HG03196 (cell line): ENCODE measurements around the gene AFF2.

Source experiments
- ATAC-seq: cut with Tn5 transposase; IDR thresholded peaks from one replicate; pipeline ENCODE4 v1.9.1; 2021; ENCODE audit not compliant: unreplicated experiment

The AFF2 gene

GRCh38 chrX:148909758-148910157 is 409.3 kb downstream of the AFF2 start:
- ATAC-seq, result no peak

GRCh38 chrX:148913971-148914370 is 413.6 kb downstream of the AFF2 start:
- no peak for ATAC-seq

DNA sequence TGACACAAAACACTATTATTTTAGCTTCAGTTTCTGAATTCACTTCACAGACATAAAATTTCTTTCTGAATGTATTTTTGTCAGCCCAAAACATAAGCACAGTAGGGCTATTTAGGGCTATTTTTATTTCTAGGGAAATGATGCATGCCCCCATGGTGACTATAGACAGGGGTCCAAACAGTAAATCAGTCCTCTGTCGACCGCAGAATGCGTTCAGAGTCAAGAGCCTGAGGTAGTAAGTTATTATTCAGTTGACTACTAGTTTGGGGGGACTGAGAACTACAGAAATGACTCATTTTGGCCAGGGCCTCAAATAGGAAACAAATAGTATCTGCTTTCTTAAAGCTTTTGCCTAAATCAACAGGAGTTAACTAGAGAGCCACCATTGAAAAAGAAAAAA is 414.4 kb downstream of the AFF2 start:
- no peak for ATAC-seq

- no peak for ATAC-seq
Measured at GRCh38 chrX:148915474-148915873, 415.1 kb downstream of the AFF2 start.

DNA sequence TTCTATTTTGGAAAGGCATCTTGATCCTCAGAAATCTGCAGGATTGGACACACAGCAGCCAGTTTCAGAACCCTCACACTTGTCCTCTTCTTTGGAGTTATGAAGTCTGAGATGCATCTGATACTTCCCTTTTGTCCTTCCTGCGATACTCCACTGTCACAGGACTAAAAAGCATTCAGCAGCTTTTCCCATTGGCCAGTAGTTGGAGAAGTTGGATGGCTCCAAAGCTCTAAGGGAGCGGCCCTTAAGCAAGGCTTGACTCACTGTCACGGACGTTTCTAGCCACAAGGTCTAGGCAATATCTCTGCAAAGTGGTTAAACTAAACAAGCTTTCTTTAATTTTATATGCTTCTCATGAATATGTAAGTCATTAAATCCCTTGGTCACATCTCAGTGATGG is 417.0 kb downstream of the AFF2 start:
- ATAC-seq, result no peak

GRCh38 chrX:148923631-148924030 is 423.2 kb downstream of the AFF2 start:
- no peak for ATAC-seq

DNA sequence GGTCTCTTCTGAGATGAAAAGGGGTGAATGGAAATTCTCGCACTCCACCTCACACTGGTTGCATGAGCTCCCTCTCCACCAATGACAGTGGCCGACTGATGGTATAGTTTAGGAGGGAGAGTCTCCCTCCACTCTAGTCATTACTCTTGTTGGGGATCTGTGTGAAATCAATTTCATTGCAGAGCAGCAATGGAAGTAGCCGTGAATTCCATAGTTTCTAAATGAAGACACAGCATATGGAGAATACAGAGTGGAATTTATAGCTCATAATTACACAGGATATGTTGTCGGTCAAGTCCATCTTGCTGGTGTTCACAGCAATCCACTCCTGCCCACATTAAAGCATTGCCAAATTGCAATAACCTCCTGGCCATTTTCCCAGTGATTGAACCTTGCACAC is 426.0 kb downstream of the AFF2 start:
- ATAC-seq, result no peak

DNA sequence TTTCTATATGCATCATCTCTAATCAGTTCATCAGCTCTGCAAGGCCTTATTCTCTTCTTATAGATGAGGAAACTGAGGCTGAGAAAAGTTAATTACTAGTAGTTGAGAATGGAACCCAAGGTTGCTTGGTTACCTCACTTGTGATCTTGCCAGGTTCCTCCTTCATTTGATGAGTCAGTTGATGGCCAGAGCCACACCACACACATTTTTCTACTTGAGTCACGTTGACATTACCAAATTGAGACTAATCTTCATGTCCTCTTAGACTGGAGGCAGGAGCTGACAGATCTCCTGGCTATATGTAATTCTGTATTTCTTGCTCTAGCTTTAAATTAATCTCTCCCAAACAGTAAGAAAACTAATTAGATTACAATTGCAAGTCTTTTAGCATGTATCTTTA is 428.4 kb downstream of the AFF2 start:
- no peak for ATAC-seq

GRCh38 chrX:148929686-148930085 is 429.3 kb downstream of the AFF2 start:
- ATAC-seq, result no peak

- no peak for ATAC-seq
Measured at GRCh38 chrX:148930206-148930729, 429.9 kb downstream of the AFF2 start.

- ATAC-seq, result no peak
Measured at GRCh38 chrX:148933881-148934280, 433.5 kb downstream of the AFF2 start.

GRCh38 chrX:148938348-148938747 is 437.9 kb downstream of the AFF2 start:
- ATAC-seq, result no peak

DNA sequence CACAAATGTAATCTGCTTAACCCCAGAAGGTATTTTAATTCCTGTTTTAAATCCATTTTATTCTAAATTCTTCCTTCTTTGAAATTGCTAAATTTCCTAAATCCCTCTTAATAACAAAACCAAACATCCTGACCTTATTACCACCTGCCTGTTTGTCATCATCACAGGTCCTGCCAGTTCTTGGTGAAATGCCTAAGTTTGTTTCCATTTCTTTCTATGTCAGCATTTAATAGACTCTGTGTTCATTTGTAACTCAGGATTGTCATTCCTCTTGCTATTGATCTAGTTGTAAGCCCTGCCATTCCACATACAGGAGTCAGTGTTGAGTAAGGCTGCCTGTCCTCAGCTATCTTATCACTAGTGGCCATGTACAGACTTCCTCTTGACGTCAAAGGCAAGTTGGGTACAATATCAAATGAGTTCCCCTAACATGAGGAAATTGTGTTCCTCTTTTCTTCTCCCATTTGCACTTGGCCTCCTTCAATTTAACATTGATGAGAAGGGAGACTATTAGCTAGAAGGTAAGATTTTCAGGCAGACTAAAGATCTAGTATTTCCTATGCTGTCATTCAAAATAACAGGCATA is 440.1 kb downstream of the AFF2 start:
- no peak for ATAC-seq

GRCh38 chrX:148942754-148943153 is 442.3 kb downstream of the AFF2 start:
- ATAC-seq, result no peak

GRCh38 chrX:148947399-148947975 is 447.1 kb downstream of the AFF2 start:
- no peak for ATAC-seq

GRCh38 chrX:148956352-148956751 is 455.9 kb downstream of the AFF2 start:
- no peak for ATAC-seq

DNA sequence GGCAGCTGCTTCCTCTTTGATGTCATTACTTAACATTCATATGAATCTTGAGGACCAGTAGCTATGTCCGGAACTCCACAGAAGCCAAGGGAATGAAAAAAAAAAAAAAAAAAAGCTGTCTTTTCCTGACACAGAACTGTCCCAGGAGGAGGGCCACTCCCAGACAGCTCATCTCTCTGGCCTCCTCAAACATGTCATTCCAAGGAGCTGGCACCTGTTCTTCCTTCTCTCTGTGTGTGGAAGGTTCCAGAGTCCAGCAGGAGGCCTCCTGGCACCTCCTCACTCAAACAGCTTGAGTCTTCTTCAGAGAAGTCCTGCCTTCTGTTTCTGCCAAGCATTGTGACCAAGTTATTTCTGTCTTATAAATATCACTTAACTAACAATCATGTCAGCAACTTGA is 458.5 kb downstream of the AFF2 start:
- ATAC-seq, result no peak

DNA sequence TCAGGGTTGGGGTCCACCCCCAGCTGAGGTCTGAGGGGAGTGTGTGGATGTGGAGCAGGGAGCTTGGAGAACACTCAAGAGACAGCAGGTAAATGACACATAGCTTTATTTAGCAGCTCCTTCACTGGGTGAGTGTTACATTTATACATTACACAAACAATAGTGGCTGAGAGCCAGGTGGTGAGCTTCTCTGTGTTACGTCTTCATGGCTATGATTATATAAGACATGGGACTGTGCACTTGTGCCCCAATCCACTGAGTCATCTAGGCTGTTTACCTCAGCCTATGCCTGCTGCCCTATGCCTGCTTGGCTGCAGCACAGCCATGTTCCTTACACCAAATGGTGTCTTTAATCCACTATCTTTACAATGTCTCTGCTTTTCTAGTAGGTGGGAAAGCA is 459.6 kb downstream of the AFF2 start:
- no peak for ATAC-seq

DNA sequence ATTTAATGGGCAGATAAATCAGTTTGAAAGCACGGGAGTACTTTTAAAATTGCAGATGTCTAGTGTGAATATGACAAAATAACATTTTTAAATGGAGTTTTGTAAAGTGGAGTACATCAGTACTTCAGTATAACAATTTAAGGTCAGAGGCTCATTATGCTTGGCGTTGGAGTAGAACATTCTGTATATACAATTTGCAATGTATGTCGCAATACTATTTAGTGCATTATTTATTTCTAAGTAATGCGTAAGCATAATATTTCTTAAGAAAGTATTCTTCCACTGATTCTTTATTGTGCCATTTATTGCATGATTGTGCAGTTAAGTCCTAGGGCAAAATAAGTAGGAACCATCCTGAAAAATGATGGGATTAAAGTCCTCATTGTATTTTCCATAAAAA is 461.6 kb downstream of the AFF2 start:
- no peak for ATAC-seq

DNA sequence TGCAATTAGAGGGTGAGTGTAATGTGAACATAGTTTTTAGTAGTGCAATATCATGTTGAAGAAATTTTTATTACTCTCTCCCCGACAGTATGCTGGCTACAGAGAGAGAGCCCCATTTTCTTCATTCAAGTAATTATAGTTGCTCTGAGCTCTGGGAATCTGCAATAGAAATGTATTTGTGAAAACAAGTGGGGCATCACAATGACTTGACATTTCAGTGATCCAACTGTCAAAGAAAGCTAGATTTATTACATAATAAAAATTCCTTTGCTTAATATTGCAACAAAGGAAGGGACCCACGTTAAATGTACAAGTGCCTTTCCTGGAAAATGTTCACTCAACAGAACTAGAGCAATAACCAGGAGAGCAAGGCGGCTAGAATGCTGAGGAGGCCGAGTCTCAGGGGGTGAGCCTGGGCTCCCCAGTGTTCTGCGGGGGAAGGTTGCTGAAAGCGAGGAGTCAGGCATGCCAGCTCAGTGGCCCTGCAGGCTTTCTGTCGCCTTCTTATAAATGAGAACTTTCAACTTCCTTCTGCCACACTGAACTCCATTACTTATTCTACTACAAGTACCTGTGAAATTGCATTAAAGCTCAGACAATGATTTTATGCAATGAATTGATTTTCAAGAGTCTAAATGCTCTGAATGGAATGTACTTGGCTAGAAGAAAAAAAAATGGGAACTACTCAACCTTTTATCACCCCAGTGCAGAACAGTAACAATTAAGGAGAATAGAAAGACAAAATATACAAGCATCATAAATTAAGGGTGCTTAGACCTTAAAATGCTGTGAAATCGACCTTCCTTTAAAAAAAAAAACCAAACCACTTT is 476.4 kb downstream of the AFF2 start:
- no peak for ATAC-seq

- ATAC-seq, result no peak
Measured at GRCh38 chrX:148979786-148980185, 479.4 kb downstream of the AFF2 start.

DNA sequence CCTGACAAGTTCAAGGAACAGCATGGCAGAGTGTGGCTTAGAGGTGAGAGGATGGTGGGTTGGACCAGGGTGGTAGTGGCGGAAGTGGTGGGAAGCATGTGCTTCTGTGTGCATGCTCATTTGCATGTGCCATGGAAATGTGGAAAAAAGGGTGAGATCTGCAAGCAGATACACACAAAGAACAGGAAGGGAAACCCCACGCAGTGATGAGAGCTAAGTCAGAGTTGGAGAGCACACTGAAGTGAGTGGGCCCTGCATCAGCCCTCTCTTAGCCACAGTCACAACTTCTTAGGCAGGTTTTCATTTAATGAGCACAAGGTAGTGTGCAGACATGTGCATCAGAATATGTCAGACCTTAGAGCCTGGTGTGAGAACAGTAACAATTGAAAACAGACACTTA is 483.8 kb downstream of the AFF2 start:
- ATAC-seq, result no peak
